ENCODE measurements around the gene RTKN. TPM values are rescaled to one million over a fixed set of nuclear protein-coding genes. Genes with fewer than 3 reads are reported as not detected.

The RTKN gene
- total and polyA plus RNA-seq, 10 of the 15 experiments (the other 5 are each of a cell fraction or from before 2014, with no cell fraction given): 0.50 to 12.3 (median 5.4) TPM

GRCh38 chr2:74391209-74391579 is 50.5 kb downstream of the RTKN start (continued):
- no peak for TF ChIP-seq CUX1 (IDR thresholded peaks at IDR 0.05; ENCODE audit: insufficient replicate concordance, low read depth, low read length)
- TF ChIP-seq SPI1 (IDR thresholded peaks at IDR 0.05; ENCODE audit: borderline replicate concordance, insufficient read depth, low read depth, low read length): no peak
- TF ChIP-seq MEF2A (IDR thresholded peaks at IDR 0.05; ENCODE audit: insufficient read depth, low read depth, low read length): no peak

GRCh38 chr2:74390606-74391005 is 51.1 kb downstream of the RTKN start:
- 79% methylated on average over 5 of the region's 5 CpGs for WGBS (ENCODE audit: insufficient coverage, insufficient replicate concordance, low lambda C conversion rate, missing lambda C conversion rate)
- H3K36me3 ChIP-seq (ENCODE audit: control insufficient read depth in 2 of 2, insufficient read depth in 2 of 2, low read length in 1 of 2): no peaks in the 10 kb centered on the region
- in situ Hi-C loops (cut with MboI) (loop anchor here (10.0 kb wide), 1 partner anchor 566 kb away; the partner anchor contains the start of gene STAMBP), intact Hi-C loops (cut with micrococcal nuclease; ENCODE audit: unreplicated experiment) (loop anchor here (5.0 to 10.0 kb wide), 3 partner anchors 123 to 246 kb away; partner anchors contain the start of gene BOLA3)
- DNase-seq (ENCODE audit: low read depth, low spot score) (no peak), ATAC-seq (no peak), FAIRE-seq (no peak)
- no peaks in the 10 kb centered on the region for H3K27me3 ChIP-seq (replicated peaks in 1 of 2; ENCODE audit: control insufficient read depth in 2 of 2, insufficient read depth in 2 of 2, low read length in 1 of 2)
- ChIA-PET RAD21 (ENCODE audit: unreplicated experiment) (interaction anchor here (0.8 to 3.5 kb wide), 14 partner anchors 8 to 562 kb away, joined by 3 to 14 read pairs (median 5); partner anchors contain the start of genes INO80B, STAMBP and WBP1), SMC1A (ENCODE audit: uncharacterized antibody, unreplicated experiment) (interaction anchor here (0.7 to 6.1 kb wide), 16 partner anchors 9 to 566 kb away, joined by 3 to 36 read pairs (median 5); partner anchors contain the start of gene DCTN1), CTCF (interaction anchor here (0.7 to 5.2 kb wide), 29 partner anchors 8 to 567 kb away, joined by 3 to 48 read pairs (median 5); partner anchors contain the start of genes DCTN1 and INO80B), POLR2A (interaction anchor here (0.5 to 1.6 kb wide), 10 partner anchors 9 to 448 kb away, joined by 3 to 5 read pairs (median 3); partner anchors contain the start of genes C2orf81 and WDR54)
- peaks cover 3% of the 10 kb centered on the region; the same call in 1 of the 2 replicates for H3K4me1 ChIP-seq (ENCODE audit: control insufficient read depth, insufficient read depth, low read length)
- 0 out of 2 replicates have a peak, but pooled peaks cover 3% of the 10 kb centered on the region for H4K20me1 ChIP-seq (ENCODE audit: control insufficient read depth, insufficient read depth)
- H3K4me3 ChIP-seq: peak overlapping the region; percentile 88
- peaks cover 27% of the 10 kb centered on the region for H3K79me2 ChIP-seq (ENCODE audit: control insufficient read depth, insufficient read depth, low read length)
- H3K9ac ChIP-seq (ENCODE audit: control insufficient read depth, insufficient read depth, low read length): no peak overlapping the region
- H3K4me2 ChIP-seq (ENCODE audit: control insufficient read depth, insufficient read depth): peak overlapping the region; percentile 40
- no peak for TF ChIP-seq CTCF (IDR thresholded peaks at IDR 0.05 in 2 of 3, conservative IDR thresholded peaks at IDR 0.05 in 1 of 3; ENCODE audit: control insufficient read depth in 2 of 3, extremely low read depth in 1 of 3, insufficient read depth in 1 of 3, low read depth in 3 of 3, low read length in 3 of 3)
- TF ChIP-seq RCOR1 (conservative IDR thresholded peaks at IDR 0.05; ENCODE audit: low read depth, low read length): no peak
- TF ChIP-seq BMI1 (IDR thresholded peaks at IDR 0.05; ENCODE audit: borderline replicate concordance): no peak
- TF ChIP-seq STAT1 (conservative IDR thresholded peaks at IDR 0.05): no peak
- TF ChIP-seq EGR1 (IDR thresholded peaks at IDR 0.05; ENCODE audit: borderline replicate concordance in 1 of 2, low read depth in 2 of 2, low read length in 2 of 2): no peak
- no TSS peak for BruUV-seq (replicated peaks)
- no peaks in the 10 kb centered on the region for H3K9me3 ChIP-seq (replicated peaks; ENCODE audit: control insufficient read depth, insufficient read depth, low read length)
- H3K27ac ChIP-seq (ENCODE audit: control insufficient read depth, insufficient read depth): no peak overlapping the region
- no peak overlapping the region for H2AFZ ChIP-seq (ENCODE audit: control insufficient read depth, low read depth, low read length)
